T-helper 17 cell (primary cell): Measurements from ENCODE around the gene ACVR1. TPM values are rescaled to one million over a fixed set of nuclear protein-coding genes. Genes with fewer than 3 reads are reported as not detected.
A peak's percentile ranks its signal among the peaks of the same experiment; 100 is the strongest.

Source experiments
- ATAC-seq: fragments of 150-1000 bp; cut with Tn5 transposase; 2 replicates; pipeline ENCODE4 v1.10.0; 2021; ENCODE audit warnings: mild to moderate bottlenecking, moderate library complexity
- DNase-seq, 3 donors: peaks; one replicate each; pipeline versions ENCODE4 v3.0.0 to v3.0.0-alpha.2; 2020 to 2021
- H3K9me3 ChIP-seq: one replicate; pipeline ENCODE4 v1.7.0; 2013; ENCODE audit warnings: low read length, mild to moderate bottlenecking; ENCODE audit not compliant: control insufficient read depth, poor library complexity, severe bottlenecking
- H3K27ac Mint-ChIP-seq: one replicate; pipeline ENCODE4 v1.8.0; 2022; ENCODE audit warnings: mild to moderate bottlenecking, moderate library complexity, mixed read lengths
- H3K27me3 Mint-ChIP-seq: one replicate; pipeline ENCODE4 v1.8.0; 2022; ENCODE audit warnings: mixed read lengths
- H3K36me3 Mint-ChIP-seq: one replicate; pipeline ENCODE4 v1.8.0; 2022; ENCODE audit warnings: low read depth, mixed read lengths
- H3K4me1 Mint-ChIP-seq: one replicate; pipeline ENCODE4 v1.8.0; 2022; ENCODE audit warnings: mild to moderate bottlenecking, mixed read lengths
- H3K4me3 Mint-ChIP-seq: one replicate; pipeline ENCODE4 v1.8.0; 2022; ENCODE audit warnings: mild to moderate bottlenecking, moderate library complexity, mixed read lengths
- total RNA-seq, 4 donors: library from RNA in 2 of 4; stranded (reverse) in 2 of 4; gene quantifications; one replicate each; pipeline ENCODE4 v1.2.3 and lab custom pipeline; 2022 to 2026

Gene ACVR1
- total RNA-seq, 2 donors from 2014 or later, result 37.4 to 38.2 TPM

- H3K27ac Mint-ChIP-seq, result peak overlapping the region; percentile 83
- ATAC-seq (no peak), DNase-seq (no peak)
- no peaks in the 10 kb centered on the region for H3K36me3 Mint-ChIP-seq
- no peaks in the 10 kb centered on the region for H3K27me3 Mint-ChIP-seq
- no peaks in the 10 kb centered on the region for H3K9me3 ChIP-seq
- peaks cover 41% of the 10 kb centered on the region for H3K4me1 Mint-ChIP-seq
- H3K4me3 Mint-ChIP-seq, result no peak overlapping the region
Observed at GRCh38 chr2:157901325-157901724, 25.2 kb upstream of the ACVR1 start.

- no peak for DNase-seq
- H3K27ac Mint-ChIP-seq, result peak overlapping the region; percentile 83
- H3K36me3 Mint-ChIP-seq, result no peaks in the 10 kb centered on the region
- H3K9me3 ChIP-seq, result no peaks in the 10 kb centered on the region
- no peaks in the 10 kb centered on the region for H3K27me3 Mint-ChIP-seq
- peaks cover 43% of the 10 kb centered on the region for H3K4me1 Mint-ChIP-seq
- peak overlapping the region; percentile 60 for H3K4me3 Mint-ChIP-seq
- ATAC-seq, result no peak
Observed at GRCh38 chr2:157900684-157901083, 24.6 kb upstream of the ACVR1 start.

- DNase-seq, result no peak
- peak overlapping the region; percentile 60 for H3K4me3 Mint-ChIP-seq
Observed at GRCh38 chr2:157900203-157900602, 24.1 kb upstream of the ACVR1 start.

GRCh38 chr2:157899125-157899839 is 23.2 kb upstream of the ACVR1 start:
- Mint-ChIP-seq H3K27ac (peak overlapping the region; percentile 83), H3K36me3 (no peaks in the 10 kb centered on the region), H3K27me3 (no peaks in the 10 kb centered on the region), H3K4me3 (peak overlapping the region; percentile 60), H3K4me1 (peaks cover 51% of the 10 kb centered on the region)
- no peaks in the 10 kb centered on the region for H3K9me3 ChIP-seq
- DNase-seq, result no peak
- ATAC-seq, result peak; percentile 5

More at GRCh38 chr2:157900203-157900602, 24.1 kb upstream of the ACVR1 start:
- Mint-ChIP-seq H3K27ac (peak overlapping the region; percentile 83), H3K36me3 (no peaks in the 10 kb centered on the region), H3K27me3 (no peaks in the 10 kb centered on the region), H3K4me1 (peaks cover 46% of the 10 kb centered on the region)
- ATAC-seq, result no peak
- no peaks in the 10 kb centered on the region for H3K9me3 ChIP-seq

GRCh38 chr2:157898591-157898996 is 22.5 kb upstream of the ACVR1 start:
- peak; percentile 66 for ATAC-seq

GRCh38 chr2:157897106-157897971 is 21.2 kb upstream of the ACVR1 start:
- H3K27me3 Mint-ChIP-seq, result no peaks in the 10 kb centered on the region
- H3K9me3 ChIP-seq, result no peaks in the 10 kb centered on the region
- DNase-seq, result no peak
- no peaks in the 10 kb centered on the region for H3K36me3 Mint-ChIP-seq
- H3K27ac Mint-ChIP-seq, result peak overlapping the region; percentile 83
- peak overlapping the region; percentile 60 for H3K4me3 Mint-ChIP-seq
- peaks cover 63% of the 10 kb centered on the region for H3K4me1 Mint-ChIP-seq
- ATAC-seq, result peak; percentile 63

More at GRCh38 chr2:157898591-157898996, 22.5 kb upstream of the ACVR1 start:
- H3K4me3 Mint-ChIP-seq, result peak overlapping the region; percentile 60
- no peaks in the 10 kb centered on the region for H3K9me3 ChIP-seq
- no peak for DNase-seq
- peak overlapping the region; percentile 83 for H3K27ac Mint-ChIP-seq
- H3K27me3 Mint-ChIP-seq, result no peaks in the 10 kb centered on the region
- H3K36me3 Mint-ChIP-seq, result no peaks in the 10 kb centered on the region
- peaks cover 56% of the 10 kb centered on the region for H3K4me1 Mint-ChIP-seq

GRCh38 chr2:157895531-157895930 is 19.4 kb upstream of the ACVR1 start:
- DNase-seq, result no peak
- no peaks in the 10 kb centered on the region for H3K36me3 Mint-ChIP-seq
- no peaks in the 10 kb centered on the region for H3K27me3 Mint-ChIP-seq
- ATAC-seq, result no peak
- H3K27ac Mint-ChIP-seq, result peak overlapping the region; percentile 54
- no peaks in the 10 kb centered on the region for H3K9me3 ChIP-seq
- no peak overlapping the region for H3K4me3 Mint-ChIP-seq
- peaks cover 66% of the 10 kb centered on the region for H3K4me1 Mint-ChIP-seq

GRCh38 chr2:157894694-157895435 is 18.7 kb upstream of the ACVR1 start:
- Mint-ChIP-seq H3K4me3 (peak overlapping the region; percentile 58), H3K27me3 (no peaks in the 10 kb centered on the region), H3K4me1 (peaks cover 61% of the 10 kb centered on the region), H3K36me3 (no peaks in the 10 kb centered on the region), H3K27ac (peak overlapping the region; percentile 54)
- no peak for DNase-seq
- no peak for ATAC-seq
- no peaks in the 10 kb centered on the region for H3K9me3 ChIP-seq

GRCh38 chr2:157893611-157894010 is 17.5 kb upstream of the ACVR1 start:
- Mint-ChIP-seq H3K36me3 (no peaks in the 10 kb centered on the region), H3K27ac (peak overlapping the region; percentile 54), H3K27me3 (no peaks in the 10 kb centered on the region), H3K4me3 (no peak overlapping the region), H3K4me1 (peaks cover 52% of the 10 kb centered on the region)
- no peak for ATAC-seq
- no peak for DNase-seq
- H3K9me3 ChIP-seq, result no peaks in the 10 kb centered on the region

- ATAC-seq, result no peak
Observed at GRCh38 chr2:157891643-157892041, 15.5 kb upstream of the ACVR1 start.

GRCh38 chr2:157890969-157891642 is 15.0 kb upstream of the ACVR1 start:
- ATAC-seq (no peak), DNase-seq (no peak)
- H3K4me3 Mint-ChIP-seq, result peak overlapping the region; percentile 82
- H3K9me3 ChIP-seq, result no peaks in the 10 kb centered on the region
- H3K4me1 Mint-ChIP-seq, result peaks cover 38% of the 10 kb centered on the region
- peak overlapping the region; percentile 93 for H3K27ac Mint-ChIP-seq
- no peaks in the 10 kb centered on the region for H3K27me3 Mint-ChIP-seq
- peaks cover 4% of the 10 kb centered on the region for H3K36me3 Mint-ChIP-seq

More at GRCh38 chr2:157891643-157892041, 15.5 kb upstream of the ACVR1 start:
- H3K4me3 Mint-ChIP-seq, result peak overlapping the region; percentile 82
- H3K4me1 Mint-ChIP-seq, result peaks cover 43% of the 10 kb centered on the region
- H3K36me3 Mint-ChIP-seq, result peaks cover 4% of the 10 kb centered on the region
- no peaks in the 10 kb centered on the region for H3K27me3 Mint-ChIP-seq
- no peaks in the 10 kb centered on the region for H3K9me3 ChIP-seq
- no peak for DNase-seq
- peak overlapping the region; percentile 93 for H3K27ac Mint-ChIP-seq

- no peak overlapping the region for H3K27ac Mint-ChIP-seq
- H3K9me3 ChIP-seq, result no peaks in the 10 kb centered on the region
- H3K27me3 Mint-ChIP-seq, result no peaks in the 10 kb centered on the region
- peaks cover 23% of the 10 kb centered on the region for H3K4me1 Mint-ChIP-seq
- H3K4me3 Mint-ChIP-seq, result no peak overlapping the region
- peaks cover 4% of the 10 kb centered on the region for H3K36me3 Mint-ChIP-seq
- ATAC-seq, result no peak
- no peak for DNase-seq
Observed at GRCh38 chr2:157887946-157888345, 11.8 kb upstream of the ACVR1 start.
